Amniotic epithelial cell (primary cell): Measurements from ENCODE around the gene SMYD3.

Experiments used
- DNase-seq: peaks from one replicate; pipeline ENCODE4 v3.0.0-alpha.2; 2010; ENCODE audit warnings: low read depth

SMYD3 gene

DNA sequence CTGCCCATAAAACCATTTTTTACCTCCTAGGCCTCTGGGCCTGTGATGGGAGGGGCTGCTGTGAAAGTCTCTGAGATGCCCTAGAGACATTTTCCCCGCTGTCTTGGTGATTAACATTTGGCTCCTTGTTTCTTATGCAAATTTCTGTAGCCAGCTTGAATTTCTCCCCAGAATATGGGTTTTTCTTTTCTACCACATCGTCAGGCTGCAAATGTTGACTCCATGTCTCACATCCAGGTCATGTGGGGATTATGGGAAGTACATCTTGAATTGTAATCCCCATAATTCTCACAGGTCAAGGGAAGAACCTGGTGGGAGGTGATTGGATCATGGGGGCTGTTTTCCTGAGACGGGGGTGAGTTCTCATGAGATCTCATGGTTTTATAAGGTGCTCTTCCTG, 603.2 kb downstream of the SMYD3 start:
- DNase-seq: no peak

DNA sequence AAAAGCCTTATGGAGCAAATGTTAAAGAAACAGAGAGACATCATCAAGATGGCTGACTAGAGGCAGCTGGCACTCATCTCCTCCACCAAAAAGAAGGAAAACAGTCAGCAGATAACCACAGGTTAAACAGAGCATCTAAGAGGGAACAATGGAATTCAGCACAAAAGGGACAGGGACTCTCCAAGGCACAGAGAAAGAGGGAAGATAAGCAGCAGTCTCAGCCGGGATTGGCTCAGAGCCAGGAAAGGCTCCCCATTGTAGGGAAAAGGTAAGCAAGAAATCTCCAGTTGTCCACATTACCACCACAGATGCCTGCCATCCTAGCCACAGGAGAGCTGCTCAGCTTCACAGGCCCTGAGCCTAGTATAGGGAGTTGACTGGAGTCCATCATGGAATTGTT, 605.5 kb downstream of the SMYD3 start:
- no peak for DNase-seq

- peak; percentile 74 for DNase-seq
These were observed 606.0 kb downstream of the SMYD3 start for GRCh38 chr1:245901037-245901436.

DNA sequence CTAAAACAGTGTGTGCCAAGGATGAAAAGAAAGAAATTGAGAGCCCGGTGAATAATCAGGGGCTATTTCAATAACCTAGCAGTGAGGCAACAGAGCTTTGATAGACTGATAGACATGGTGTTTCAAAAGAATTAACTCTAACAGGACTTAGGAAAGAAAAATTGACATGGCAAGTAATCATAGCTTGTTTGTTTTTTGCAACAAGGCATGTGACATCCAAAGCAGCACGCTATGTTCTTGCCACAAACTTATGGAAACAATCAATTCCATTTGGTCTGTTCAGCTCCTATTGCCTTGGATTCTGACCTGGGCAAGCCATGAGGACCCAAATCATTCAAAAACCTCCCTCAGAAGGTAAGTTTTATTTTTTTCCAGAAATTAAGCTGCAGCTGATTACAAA, 608.5 kb downstream of the SMYD3 start:
- no peak for DNase-seq

DNA sequence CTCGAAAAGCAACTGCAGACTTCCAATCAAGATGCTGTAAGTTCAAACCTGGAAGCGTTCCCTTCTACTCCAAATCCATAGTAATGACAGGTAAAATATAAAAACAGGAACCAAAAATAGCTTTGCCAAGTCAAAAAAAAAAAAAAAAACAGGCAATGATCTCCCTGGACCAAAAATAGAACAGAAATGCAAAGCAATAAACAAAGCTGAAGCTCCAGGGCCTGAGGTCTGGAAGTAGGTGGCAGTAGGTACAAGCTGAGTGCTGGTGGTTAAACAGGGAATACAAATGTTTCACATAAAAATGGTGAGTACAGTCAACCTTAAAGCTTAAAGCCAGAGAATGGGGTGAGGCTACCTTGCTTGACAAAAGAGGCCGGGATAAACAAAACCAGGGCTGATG, 610.8 kb downstream of the SMYD3 start:
- no peak for DNase-seq

GRCh38 chr1:245895455-245895959, 611.6 kb downstream of the SMYD3 start:
- no peak for DNase-seq

- no peak for DNase-seq
These were observed 612.2 kb downstream of the SMYD3 start for GRCh38 chr1:245894843-245895242.

- DNase-seq: no peak
These were observed 614.1 kb downstream of the SMYD3 start for GRCh38 chr1:245893025-245893424.

GRCh38 chr1:245888809-245889208, 618.3 kb downstream of the SMYD3 start:
- peak; percentile 71 for DNase-seq

DNA sequence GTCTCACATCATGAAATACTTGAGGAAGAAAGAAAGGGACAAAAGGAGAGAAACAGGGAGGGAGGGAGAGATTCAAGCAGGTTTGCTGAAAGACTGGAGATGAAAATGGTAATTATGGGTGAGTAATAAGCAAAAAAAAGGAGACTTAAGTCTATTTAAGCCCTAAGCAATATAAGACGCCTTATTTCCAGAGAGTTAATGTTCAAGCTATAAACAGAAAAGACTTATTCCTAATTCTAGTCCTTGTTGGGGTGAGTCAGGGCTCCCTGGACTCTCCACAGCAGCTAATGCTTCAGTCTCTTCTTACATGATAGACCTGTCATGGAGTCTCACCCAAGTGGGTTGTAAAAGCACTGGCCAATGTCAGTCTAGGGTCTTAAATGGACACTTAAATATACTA, 619.2 kb downstream of the SMYD3 start:
- no peak for DNase-seq

DNA sequence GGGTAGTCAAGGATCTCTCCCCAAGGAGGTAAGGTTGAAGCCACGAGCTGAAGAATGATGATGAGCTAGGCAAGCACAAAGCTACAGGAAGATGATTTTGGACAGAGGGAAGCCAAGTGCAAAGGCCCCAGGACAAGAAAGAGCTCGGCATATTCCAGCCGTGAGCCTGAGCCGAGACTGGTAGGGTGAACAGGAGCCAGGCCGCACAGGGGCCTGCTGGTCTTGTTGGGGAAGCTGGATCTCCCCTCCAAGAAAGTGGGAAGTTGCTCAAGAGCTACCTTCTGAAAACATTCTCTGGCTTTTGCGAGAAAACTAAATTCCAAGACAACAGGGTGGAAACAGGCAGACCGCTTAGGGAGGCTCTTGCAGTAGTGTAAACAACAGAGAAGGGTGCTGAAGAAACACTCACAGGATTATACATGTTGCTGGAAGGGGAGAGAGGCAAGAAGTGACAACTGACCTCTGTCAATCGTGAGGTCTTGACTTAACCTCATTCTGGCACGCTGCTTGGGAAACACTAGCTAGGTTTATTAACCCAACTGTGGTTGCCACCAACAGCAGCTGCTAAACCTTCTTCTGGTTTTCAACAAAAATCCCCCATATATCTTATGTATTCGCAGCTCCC, 625.2 kb downstream of the SMYD3 start:
- DNase-seq: peak; percentile 80

DNA sequence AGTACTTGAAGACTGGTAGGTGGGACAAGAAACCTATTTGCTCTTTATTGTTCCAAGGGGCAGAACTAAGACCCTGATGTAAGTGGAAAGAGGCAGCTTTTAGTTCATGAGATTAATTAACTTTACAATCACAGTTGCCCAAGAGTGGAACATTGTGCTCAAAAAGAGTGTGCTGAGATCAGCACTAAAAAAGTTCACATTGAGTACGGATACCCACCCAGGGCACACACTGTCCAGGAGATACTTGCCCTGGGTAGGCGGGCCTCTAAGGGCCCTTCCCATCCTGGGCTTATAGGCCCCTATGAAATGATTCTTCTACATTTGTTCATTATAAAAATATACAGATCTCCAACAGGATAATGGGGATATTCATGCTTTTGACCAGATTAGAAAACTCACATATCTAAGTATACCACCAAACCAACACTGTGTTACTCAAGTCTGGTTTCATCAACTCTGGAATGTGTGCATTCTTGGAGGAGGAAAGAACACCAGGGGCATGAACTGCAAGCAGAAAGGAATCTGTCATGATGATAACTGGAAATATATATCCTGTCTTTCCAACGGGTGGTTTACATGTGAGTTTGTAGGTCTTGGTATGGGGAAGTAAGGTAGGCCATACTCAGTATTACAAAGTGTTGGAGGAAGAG, 626.2 kb downstream of the SMYD3 start:
- peak; percentile 100 for DNase-seq

- peak; percentile 87 for DNase-seq
These were observed 628.0 kb downstream of the SMYD3 start for GRCh38 chr1:245879091-245879490.

DNA sequence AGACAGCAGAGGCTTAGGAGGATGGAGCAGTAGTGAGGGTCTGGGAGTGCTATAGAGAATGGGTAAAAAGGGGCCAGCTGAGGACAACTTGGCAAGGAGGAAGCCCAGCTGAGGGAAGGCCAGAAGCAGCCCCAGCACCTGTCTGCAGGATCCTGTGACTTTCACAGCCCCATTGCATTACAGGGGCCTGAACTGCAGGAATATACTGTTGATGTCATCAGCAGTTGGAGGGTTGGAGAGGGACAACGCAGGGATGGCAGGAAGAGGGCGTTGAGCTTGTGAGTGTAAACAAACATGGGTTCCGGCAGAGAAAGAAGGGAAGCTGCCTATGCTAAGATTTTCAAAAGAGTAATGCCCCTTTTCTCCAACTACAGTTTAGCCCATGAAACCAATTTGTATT, 628.5 kb downstream of the SMYD3 start:
- DNase-seq: no peak

- peak; percentile 71 for DNase-seq
These were observed 629.1 kb downstream of the SMYD3 start for GRCh38 chr1:245877976-245878375.

DNA sequence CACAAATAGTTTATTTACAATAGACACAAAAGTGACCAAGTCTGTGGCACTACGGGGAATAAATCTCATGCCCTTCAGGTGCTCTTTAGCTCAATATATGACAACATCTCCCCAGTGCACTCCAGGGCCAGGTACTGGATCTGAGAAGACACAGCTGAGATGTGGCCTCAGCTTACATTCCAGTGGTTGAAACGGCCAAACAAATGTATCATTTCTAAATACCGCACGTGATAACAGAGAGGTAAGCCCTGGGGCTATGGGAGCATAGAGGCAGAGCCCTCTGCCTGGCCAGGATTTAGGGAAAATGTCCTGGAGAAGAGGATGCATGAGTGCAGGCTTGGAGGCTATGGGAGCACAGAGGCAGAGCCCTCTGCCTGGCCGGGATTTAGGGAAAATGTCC, 630.5 kb downstream of the SMYD3 start:
- DNase-seq: peak; percentile 95

DNA sequence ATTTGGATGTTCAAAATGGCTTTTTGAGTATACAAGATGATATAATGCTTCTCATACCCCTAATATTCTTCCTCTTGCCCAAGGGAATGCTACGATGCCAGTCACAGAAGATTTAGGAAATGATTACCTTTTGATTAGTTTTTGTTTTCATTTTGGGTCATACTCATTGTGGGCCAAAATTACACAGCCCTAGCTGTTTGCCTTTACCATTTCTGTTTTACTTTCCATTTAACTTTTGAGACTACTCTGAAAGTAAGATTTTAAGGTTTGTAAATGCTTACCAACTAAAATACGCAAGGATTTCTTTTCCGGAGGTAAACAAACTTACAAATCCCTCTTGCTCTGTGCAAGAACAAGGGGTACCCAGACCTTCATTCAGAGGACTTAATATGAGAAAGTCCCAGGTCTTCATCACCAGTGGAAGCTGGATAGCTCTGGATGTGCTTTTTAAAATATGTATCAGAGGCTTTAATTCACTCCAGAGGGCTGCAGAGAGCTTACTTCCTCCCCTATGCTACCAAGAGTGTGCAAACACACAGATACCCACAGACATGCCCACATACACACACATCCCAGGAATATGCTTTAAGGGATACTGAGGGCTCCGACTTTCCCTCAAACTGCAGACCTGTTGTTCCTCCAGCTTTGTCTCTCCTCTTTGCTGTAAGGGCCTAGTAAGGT, 631.4 kb downstream of the SMYD3 start:
- DNase-seq: peak; percentile 48

GRCh38 chr1:245874942-245875580, 632.0 kb downstream of the SMYD3 start:
- peak; percentile 100 for DNase-seq

DNA sequence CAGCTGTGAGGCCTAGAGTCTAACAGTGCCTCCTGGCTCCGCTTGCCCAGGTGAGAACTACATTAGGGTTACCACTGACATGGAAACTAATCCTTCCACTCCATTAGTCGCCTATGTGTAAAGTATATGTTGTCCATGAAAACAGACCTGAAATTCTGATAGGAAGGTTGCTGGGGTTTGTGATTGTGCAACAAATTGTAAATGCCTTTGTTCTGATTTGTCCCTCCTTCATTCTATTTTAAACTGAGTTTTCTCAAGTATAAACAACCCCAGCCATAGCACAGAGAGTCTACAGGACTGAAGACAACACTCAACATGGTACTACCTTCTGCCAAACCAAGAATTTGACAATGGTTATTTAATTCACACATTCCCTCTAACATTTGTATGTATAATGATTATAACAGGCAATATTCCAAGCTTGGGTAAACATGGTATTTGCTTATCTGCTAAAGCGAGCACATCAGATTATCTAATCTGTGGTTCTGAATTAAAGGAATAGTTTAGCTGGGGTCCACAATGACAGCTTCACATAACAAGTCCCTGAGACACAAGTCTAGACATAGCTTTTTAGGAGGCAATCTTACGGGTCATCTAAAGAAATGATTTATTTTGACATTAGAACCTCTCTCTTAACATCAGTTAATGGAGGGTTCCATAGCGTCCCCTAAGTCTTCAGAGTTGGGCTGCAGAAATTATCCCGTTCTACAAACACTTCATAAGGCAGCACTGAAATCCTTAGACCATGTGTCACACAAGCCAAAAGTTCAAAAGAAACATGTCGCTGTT, 633.0 kb downstream of the SMYD3 start:
- peak; percentile 76 for DNase-seq

DNA sequence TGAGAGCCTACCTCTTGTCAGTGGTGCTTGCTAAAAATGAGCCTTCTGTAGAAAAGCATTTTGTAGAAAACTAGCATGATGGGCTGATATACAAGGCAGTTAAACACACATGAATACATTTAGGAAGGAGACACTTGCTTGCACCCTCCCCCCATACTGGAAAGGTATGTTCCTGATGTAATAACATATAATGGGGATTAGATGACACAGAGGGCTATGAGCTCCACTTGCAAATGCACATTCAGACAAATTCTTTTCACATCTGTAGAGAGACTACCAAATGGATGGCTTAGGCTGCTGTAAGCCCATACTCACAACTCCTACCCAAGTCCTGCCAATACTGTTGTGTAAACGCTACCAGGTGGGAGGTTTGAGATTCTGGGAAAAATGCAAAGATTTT, 634.0 kb downstream of the SMYD3 start:
- DNase-seq: peak; percentile 55

GRCh38 chr1:245872475-245872874, 634.6 kb downstream of the SMYD3 start:
- DNase-seq: no peak

- DNase-seq: peak; percentile 87
These were observed 635.2 kb downstream of the SMYD3 start for GRCh38 chr1:245871915-245872314.
